Stimulated activated CD8-positive, alpha-beta memory T cell treated with anti-CD3 and anti-CD28 coated beads, Interleukin-7, amount 100 ng/mL, for 24 hours (primary cell): Measurements from ENCODE around the gene MUC12.

ENCODE experiments used
- DNase-seq: peaks from one replicate; pipeline ENCODE4 v3.0.0-alpha.2; 2020; ENCODE audit warnings: low read depth

The MUC12 gene

GRCh38 chr7:101066833-101067177 lies 97.4 kb downstream of the MUC12 start:
- DNase-seq = no peak

DNA sequence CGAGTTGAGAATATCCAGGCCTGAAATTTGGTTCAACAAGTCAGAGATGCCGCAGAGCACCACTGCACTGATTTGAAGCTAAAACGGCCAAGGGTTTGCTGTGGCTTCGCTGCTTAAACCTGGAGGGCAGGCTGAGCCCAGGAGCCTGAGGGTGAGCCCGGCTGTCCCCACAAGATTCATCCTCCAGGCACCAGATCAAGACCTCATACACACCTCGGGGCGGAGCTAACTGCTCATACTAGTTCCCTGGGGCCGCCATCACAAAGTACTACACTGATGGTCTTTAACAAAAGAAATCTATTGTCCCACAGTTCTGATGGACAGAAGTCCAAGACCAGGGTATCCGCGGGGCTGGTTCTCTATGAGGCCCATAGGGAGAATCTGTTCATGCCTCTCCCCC lies 99.0 kb downstream of the MUC12 start:
- DNase-seq = no peak
